ENCODE data around the gene MAS1. TPM values are rescaled to one million over a fixed set of nuclear protein-coding genes. Genes with fewer than 3 reads are reported as not detected.
"Not testable (repeated sequence)": the region's sequence is repeated elsewhere in the genome, so short reads cannot be mapped to it uniquely, and the experiment has no call there.

Gene MAS1
- total RNA-seq, 1 experiment from 2014 or later = not detected

- no peaks in the 10 kb centered on the region for H3K9me3 ChIP-seq (ENCODE audit: low read depth, low read length, poor library complexity, severe bottlenecking)
- BruUV-seq (replicated peaks) = no TSS peak
- no peak for DNase-seq (ENCODE audit: low spot score)
- intact Hi-C loops (cut with micrococcal nuclease; ENCODE audit: unreplicated experiment) = no loop called here
- H3K4me1 ChIP-seq (ENCODE audit: insufficient read depth, low read length, poor library complexity, severe bottlenecking) = no peaks in the 10 kb centered on the region
- no peaks in the 10 kb centered on the region for H3K36me3 ChIP-seq (ENCODE audit: insufficient read depth, low read length, poor library complexity, severe bottlenecking)
- peaks cover 9% of the 10 kb centered on the region for H3K27me3 ChIP-seq (replicated peaks; ENCODE audit: insufficient read depth, low read depth, low read length, poor library complexity)
- no peak overlapping the region for H3K4me3 ChIP-seq (ENCODE audit: low read depth, low read length, poor library complexity, severe bottlenecking)
- H3K27ac ChIP-seq (ENCODE audit: low read depth, low read length, poor library complexity, severe bottlenecking) = no peak overlapping the region
- POLR2A ChIA-PET (ENCODE audit: low non-redundant PET) = no interaction called here
- no peak for TF ChIP-seq EZH2 (IDR thresholded peaks at IDR 0.05; ENCODE audit: borderline replicate concordance, low read depth, low read length, poor library complexity, severe bottlenecking)
- TF ChIP-seq CTCF (conservative IDR thresholded peaks at IDR 0.05; ENCODE audit: low read depth, low read length) = no peak
- CTCF ChIA-PET = no interaction called here
Observed at GRCh38 chr6:159916752-159917151, 26.0 kb downstream of the MAS1 start.

- intact Hi-C loops (cut with micrococcal nuclease; ENCODE audit: unreplicated experiment) = no loop called here
- ChIA-PET CTCF (no interaction called here), POLR2A (ENCODE audit: low non-redundant PET) (no interaction called here)
- Histone ChIP-seq H3K9me3 (ENCODE audit: low read depth, low read length, poor library complexity, severe bottlenecking) (no peaks in the 10 kb centered on the region), H3K36me3 (ENCODE audit: insufficient read depth, low read length, poor library complexity, severe bottlenecking) (no peaks in the 10 kb centered on the region), H3K4me1 (ENCODE audit: insufficient read depth, low read length, poor library complexity, severe bottlenecking) (no peaks in the 10 kb centered on the region), H3K27ac (ENCODE audit: low read depth, low read length, poor library complexity, severe bottlenecking) (no peak overlapping the region), H3K27me3 (replicated peaks; ENCODE audit: insufficient read depth, low read depth, low read length, poor library complexity) (no peaks in the 10 kb centered on the region), H3K4me3 (ENCODE audit: low read depth, low read length, poor library complexity, severe bottlenecking) (no peak overlapping the region)
- DNase-seq (ENCODE audit: low spot score) = no peak
- no TSS peak for BruUV-seq (replicated peaks)
- TF ChIP-seq CTCF (conservative IDR thresholded peaks at IDR 0.05; ENCODE audit: low read depth, low read length) (no peak), EZH2 (IDR thresholded peaks at IDR 0.05; ENCODE audit: borderline replicate concordance, low read depth, low read length, poor library complexity, severe bottlenecking) (no peak)
Observed at GRCh38 chr6:159919011-159919511, 28.3 kb downstream of the MAS1 start.

GRCh38 chr6:159919800-159920199 lies 29.0 kb downstream of the MAS1 start:
- Histone ChIP-seq H3K27me3 (replicated peaks; ENCODE audit: insufficient read depth, low read depth, low read length, poor library complexity) (no peaks in the 10 kb centered on the region), H3K9me3 (ENCODE audit: low read depth, low read length, poor library complexity, severe bottlenecking) (no peaks in the 10 kb centered on the region), H3K36me3 (ENCODE audit: insufficient read depth, low read length, poor library complexity, severe bottlenecking) (no peaks in the 10 kb centered on the region), H3K27ac (ENCODE audit: low read depth, low read length, poor library complexity, severe bottlenecking) (no peak overlapping the region), H3K4me1 (ENCODE audit: insufficient read depth, low read length, poor library complexity, severe bottlenecking) (no peaks in the 10 kb centered on the region), H3K4me3 (ENCODE audit: low read depth, low read length, poor library complexity, severe bottlenecking) (no peak overlapping the region)
- intact Hi-C loops (cut with micrococcal nuclease; ENCODE audit: unreplicated experiment) = no loop called here
- TF ChIP-seq EZH2 (IDR thresholded peaks at IDR 0.05; ENCODE audit: borderline replicate concordance, low read depth, low read length, poor library complexity, severe bottlenecking) (no peak), CTCF (conservative IDR thresholded peaks at IDR 0.05; ENCODE audit: low read depth, low read length) (no peak)
- CTCF ChIA-PET = no interaction called here
- BruUV-seq (replicated peaks) = no TSS peak
- no peak for DNase-seq (ENCODE audit: low spot score)
- POLR2A ChIA-PET (ENCODE audit: low non-redundant PET) = no interaction called here

GRCh38 chr6:159924150-159924549 lies 33.4 kb downstream of the MAS1 start:
- BruUV-seq (replicated peaks); H3K9me3 ChIP-seq (ENCODE audit: low read depth, low read length, poor library complexity, severe bottlenecking); H3K36me3 ChIP-seq (ENCODE audit: insufficient read depth, low read length, poor library complexity, severe bottlenecking); POLR2A ChIA-PET (ENCODE audit: low non-redundant PET); H3K4me3 ChIP-seq (ENCODE audit: low read depth, low read length, poor library complexity, severe bottlenecking); intact Hi-C loops (cut with micrococcal nuclease; ENCODE audit: unreplicated experiment); H3K27ac ChIP-seq (ENCODE audit: low read depth, low read length, poor library complexity, severe bottlenecking); H3K27me3 ChIP-seq (replicated peaks; ENCODE audit: insufficient read depth, low read depth, low read length, poor library complexity); CTCF ChIA-PET; H3K4me1 ChIP-seq (ENCODE audit: insufficient read depth, low read length, poor library complexity, severe bottlenecking); DNase-seq (ENCODE audit: low spot score): not testable (repeated sequence)

Measured in A673 (cell line).